ENCODE measurements around the gene OR5W2. TPM values are rescaled to one million over a fixed set of nuclear protein-coding genes. Genes with fewer than 3 reads are reported as not detected.

The OR5W2 gene
- not detected in 2 replicates for total RNA-seq (ENCODE audit: low replicate concordance)

GRCh38 chr11:55914482-55914881 lies at the start of gene OR5W2:
OR5W2 (minus strand) TSS chr11:55914582; CDS start chr11:55914582, 0 bp downstream.

GRCh38 chr11:55936300-55936699 lies 21.9 kb upstream of the OR5W2 start, which contains the start of gene OR5I1:
OR5I1 (minus strand) TSS chr11:55936400; CDS start chr11:55936400, 0 bp downstream.

GRCh38 chr11:55882997-55883396 lies 31.4 kb downstream of the OR5W2 start, which contains the start of gene TRIM51:
TRIM51 (plus strand) TSS chr11:55883297; CDS start chr11:55885429, 2,132 bp downstream.

Other genes starting within 250 kb of the OR5W2 start
- not detected in 2 replicates for gene OR5D13, start 141.1 kb downstream of the OR5W2 start, total RNA-seq (ENCODE audit: low replicate concordance)
- gene OR5D14, start 119.0 kb downstream of the OR5W2 start, total RNA-seq (ENCODE audit: low replicate concordance) = not detected in 2 replicates
- gene OR5L1, start 103.2 kb downstream of the OR5W2 start, total RNA-seq (ENCODE audit: low replicate concordance) = not detected in 2 replicates
- not detected in 2 replicates for gene OR5D18, start 95.0 kb downstream of the OR5W2 start, total RNA-seq (ENCODE audit: low replicate concordance)
- not detected in 2 replicates for gene OR5L2, start 87.4 kb downstream of the OR5W2 start, total RNA-seq (ENCODE audit: low replicate concordance)
- gene OR5D16, start 75.8 kb downstream of the OR5W2 start, total RNA-seq (ENCODE audit: low replicate concordance) = not detected in 2 replicates
- gene TRIM51, start 31.3 kb downstream of the OR5W2 start, total RNA-seq (ENCODE audit: low replicate concordance) = not detected in 2 replicates
- not detected in 2 replicates for gene OR5I1, start 21.8 kb upstream of the OR5W2 start, total RNA-seq (ENCODE audit: low replicate concordance)
- not detected in 2 replicates for gene OR10AG1, start 55.4 kb upstream of the OR5W2 start, total RNA-seq (ENCODE audit: low replicate concordance)
- not detected in 2 replicates for gene OR5F1, start 80.0 kb upstream of the OR5W2 start, total RNA-seq (ENCODE audit: low replicate concordance)
- gene OR5AS1, start 113.1 kb upstream of the OR5W2 start, total RNA-seq (ENCODE audit: low replicate concordance) = not detected in 2 replicates
- gene OR8I2, start 178.7 kb upstream of the OR5W2 start, total RNA-seq (ENCODE audit: low replicate concordance) = not detected in 2 replicates
- not detected in 2 replicates for gene OR8H2, start 189.1 kb upstream of the OR5W2 start, total RNA-seq (ENCODE audit: low replicate concordance)
- not detected in 2 replicates for gene OR8H3, start 207.8 kb upstream of the OR5W2 start, total RNA-seq (ENCODE audit: low replicate concordance)
- not detected in 2 replicates for gene OR8J3, start 225.6 kb upstream of the OR5W2 start, total RNA-seq (ENCODE audit: low replicate concordance)
- not detected in 2 replicates for gene OR8K5, start 245.7 kb upstream of the OR5W2 start, total RNA-seq (ENCODE audit: low replicate concordance)